Islet precursor cell (in vitro differentiated cells): ENCODE measurements around the gene LRRC49.
"Not testable (repeated sequence)": the region's sequence is repeated elsewhere in the genome, so short reads cannot be mapped to it uniquely, and the experiment has no call there.

Experiments used
- DNase-seq: peaks from one replicate; pipeline ENCODE4 v3.0.0-alpha.2; 2018

LRRC49 gene, protein sequence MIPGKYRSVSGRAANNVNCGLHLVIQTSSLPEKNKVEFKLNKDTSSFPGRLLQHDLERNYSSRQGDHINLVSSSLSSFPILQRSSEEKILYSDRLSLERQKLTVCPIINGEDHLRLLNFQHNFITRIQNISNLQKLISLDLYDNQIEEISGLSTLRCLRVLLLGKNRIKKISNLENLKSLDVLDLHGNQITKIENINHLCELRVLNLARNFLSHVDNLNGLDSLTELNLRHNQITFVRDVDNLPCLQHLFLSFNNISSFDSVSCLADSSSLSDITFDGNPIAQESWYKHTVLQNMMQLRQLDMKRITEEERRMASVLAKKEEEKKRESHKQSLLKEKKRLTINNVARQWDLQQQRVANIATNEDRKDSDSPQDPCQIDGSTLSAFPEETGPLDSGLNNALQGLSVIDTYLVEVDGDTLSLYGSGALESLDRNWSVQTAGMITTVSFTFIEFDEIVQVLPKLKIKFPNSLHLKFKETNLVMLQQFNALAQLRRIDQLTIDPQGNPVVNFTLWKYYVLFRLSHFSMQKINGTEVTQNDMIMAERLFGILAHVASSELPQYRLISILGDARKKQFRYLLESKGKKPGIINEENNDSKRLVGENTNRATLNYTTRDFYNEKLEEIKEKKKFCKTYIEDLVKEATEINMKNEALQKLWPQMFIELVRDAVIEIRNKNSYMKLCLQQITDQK

GRCh38 chr15:70892002-70892911 lies at the start of gene LRRC49, which contains the start of gene THAP10:
Gene LRRC49 (plus strand): TSS chr15:70892826. CDS start chr15:70892895, 69 bp downstream.
Gene THAP10 (minus strand): TSS chr15:70892433. CDS start chr15:70892272, 161 bp downstream.
- DNase-seq: peak; percentile 95

GRCh38 chr15:70845602-70846360 lies 46.8 kb upstream of the LRRC49 start:
- no peak for DNase-seq

- no peak for DNase-seq
Observed at GRCh38 chr15:70851889-70852288, 40.7 kb upstream of the LRRC49 start.

GRCh38 chr15:70852501-70853317 lies 39.9 kb upstream of the LRRC49 start:
- DNase-seq: no peak

GRCh38 chr15:70853318-70853972 lies 39.2 kb upstream of the LRRC49 start:
- DNase-seq: peak; percentile 79

- peak; percentile 84 for DNase-seq
Observed at GRCh38 chr15:70853973-70854665, 38.5 kb upstream of the LRRC49 start, which contains the start of gene LARP6. Gene LARP6 (minus strand): TSS chr15:70854157. CDS start chr15:70854088, 69 bp downstream.

DNA sequence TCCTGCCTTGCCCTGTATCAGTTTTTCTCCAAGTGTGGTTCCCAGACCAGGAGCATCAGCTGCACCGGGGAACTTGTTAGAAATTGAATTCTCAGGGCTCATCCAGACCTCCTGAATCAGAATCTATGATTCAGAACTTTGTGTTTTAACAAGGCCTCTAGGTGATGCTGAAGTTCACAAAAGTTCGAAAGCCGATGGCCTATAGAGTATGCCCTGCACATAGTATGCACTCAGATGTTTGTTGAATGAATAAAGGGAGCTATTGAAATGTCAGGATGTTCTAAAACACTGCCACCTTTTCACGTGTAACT lies 38.0 kb upstream of the LRRC49 start:
- no peak for DNase-seq

DNA sequence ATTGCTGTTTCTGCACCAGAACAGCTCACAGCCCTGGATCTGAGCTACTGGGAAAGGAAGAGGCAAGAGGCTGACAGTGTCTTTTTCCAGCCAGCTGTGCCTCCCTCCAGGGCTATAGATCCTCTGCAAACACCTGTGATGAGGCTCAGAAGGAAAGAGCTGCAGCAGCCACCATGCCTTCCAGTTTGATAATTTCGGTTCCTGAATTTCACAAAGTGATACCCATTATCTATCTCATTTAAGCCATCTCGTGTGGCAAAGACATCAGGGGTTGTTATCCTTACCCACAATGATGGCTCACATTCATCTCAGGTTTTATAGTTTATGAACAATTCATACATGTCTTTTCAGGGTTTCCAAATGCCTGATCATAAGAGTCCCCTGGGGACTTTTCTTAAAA lies 36.9 kb upstream of the LRRC49 start:
- no peak for DNase-seq

DNA sequence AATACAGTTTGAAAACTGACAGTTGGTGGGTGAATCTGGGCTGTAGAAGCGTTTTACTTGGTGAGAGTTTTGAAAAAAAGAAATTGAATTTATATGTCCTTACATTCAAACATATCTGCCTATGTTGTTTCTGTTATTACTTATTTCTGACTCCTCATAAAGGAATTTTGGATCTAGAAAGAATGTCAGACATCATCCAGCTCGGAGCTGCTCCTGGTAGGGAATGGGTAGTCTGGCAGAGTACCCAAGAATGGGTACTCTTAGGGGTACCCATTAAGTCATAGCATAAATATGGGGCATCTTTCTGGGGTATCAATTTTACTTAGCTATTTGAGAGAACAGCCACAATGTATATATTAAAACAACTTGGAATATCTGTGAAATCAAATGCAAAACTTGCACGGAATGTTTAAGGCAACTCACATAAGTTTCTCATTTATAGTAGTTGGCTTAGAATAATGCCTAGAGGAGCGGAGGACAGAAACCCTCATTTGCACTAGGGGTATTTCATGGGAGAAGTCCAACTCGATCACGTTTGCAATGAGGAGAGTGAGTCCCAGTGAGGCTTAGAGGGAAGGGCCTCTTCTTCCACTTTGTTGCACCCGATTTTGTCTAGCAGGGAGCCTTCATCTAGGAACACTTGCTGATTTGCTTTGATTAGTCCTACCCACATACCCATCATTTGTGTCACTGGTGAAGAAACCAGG lies 36.3 kb upstream of the LRRC49 start:
- DNase-seq: no peak

DNA sequence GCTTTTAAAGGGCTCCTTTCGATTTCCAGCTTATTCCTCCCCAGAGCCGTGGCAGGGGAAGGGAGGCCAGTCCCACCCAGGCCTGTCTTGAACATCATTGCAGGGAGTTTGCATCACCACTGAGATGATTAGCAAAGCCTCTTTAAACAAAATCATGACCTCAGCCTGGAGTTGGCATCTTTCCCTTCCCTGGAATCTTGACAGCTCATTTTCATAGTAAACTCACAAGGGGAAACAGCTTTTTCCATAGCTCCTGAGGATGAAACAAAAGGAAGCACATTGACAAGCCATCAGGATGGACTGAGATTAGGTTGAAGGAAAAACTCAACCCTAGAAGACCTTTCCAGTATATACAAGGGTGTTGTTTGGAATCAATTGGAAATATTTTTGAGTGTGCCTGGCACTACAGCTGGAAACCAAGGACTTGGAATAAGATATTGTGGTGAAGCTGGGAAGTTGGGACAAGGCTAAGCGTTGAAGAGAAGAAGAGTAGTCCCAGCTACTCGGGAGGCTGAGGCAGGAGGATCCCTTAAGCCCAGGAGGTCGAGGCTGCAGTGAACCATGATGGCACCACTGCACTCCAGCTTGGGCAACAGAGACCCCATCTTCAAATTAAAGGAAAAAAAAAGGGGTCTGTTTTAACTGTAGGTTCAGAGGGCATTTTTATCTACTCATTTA lies 35.6 kb upstream of the LRRC49 start:
- DNase-seq: no peak

- no peak for DNase-seq
Observed at GRCh38 chr15:70857562-70858285, 34.9 kb upstream of the LRRC49 start.

DNA sequence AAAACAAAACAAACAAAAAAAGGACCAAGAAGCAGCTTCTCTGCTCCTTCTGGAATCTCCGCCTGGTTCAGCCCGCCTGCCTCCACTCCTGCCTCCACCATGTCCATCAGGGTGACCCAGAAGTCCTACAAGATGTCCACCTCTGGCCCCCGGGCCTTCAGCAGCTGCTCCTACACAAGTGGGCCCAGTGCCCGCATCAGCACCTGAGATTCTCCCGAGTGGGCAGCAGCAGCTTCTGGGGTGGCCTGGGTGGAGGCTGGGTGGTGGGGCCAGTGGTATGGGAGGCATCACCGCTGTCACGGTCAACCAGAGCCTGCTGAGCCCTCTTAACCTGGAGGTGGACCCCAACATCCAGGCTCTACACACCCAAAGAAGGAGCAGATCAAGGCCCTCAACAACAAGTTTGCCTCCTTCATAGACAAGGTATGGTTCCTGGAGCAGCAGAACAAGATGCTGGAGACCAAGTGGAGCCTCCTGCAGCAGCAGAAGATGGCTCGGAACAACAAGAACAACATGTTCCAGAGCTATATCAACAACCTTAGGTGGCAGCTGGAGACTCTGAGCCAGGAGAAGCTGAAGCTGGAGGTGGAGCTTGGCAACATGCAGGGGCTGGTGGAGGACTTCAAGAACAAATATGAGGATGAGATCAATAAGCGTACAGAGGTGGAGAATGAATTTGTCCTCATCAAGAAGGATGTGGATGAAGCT lies 33.9 kb upstream of the LRRC49 start:
- not testable (repeated sequence) for DNase-seq

- DNase-seq: no peak
Observed at GRCh38 chr15:70859322-70859908, 33.2 kb upstream of the LRRC49 start.

DNA sequence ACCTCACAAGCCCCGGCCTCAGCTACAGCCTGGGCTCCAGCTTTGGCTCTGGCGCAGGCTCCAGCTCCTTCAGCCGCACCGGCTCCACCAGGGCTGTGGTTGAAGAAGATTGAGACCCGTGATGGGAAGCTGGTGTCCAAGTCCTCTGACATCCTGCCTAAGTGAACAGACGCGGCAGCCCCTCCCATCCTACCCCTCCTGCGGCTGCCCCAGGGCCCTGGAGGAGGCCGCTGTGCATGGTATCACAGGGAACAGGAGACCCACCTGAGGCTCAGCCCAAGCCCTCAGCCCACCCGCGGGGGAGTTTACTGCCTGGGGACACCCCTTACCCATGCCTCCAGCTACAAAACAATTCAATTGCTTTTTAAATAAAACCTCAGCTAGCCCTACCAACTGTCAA lies 32.6 kb upstream of the LRRC49 start:
- no peak for DNase-seq

GRCh38 chr15:70863450-70864218 lies 29.0 kb upstream of the LRRC49 start:
- DNase-seq: peak; percentile 80

- DNase-seq: no peak
Observed at GRCh38 chr15:70866982-70867641, 25.5 kb upstream of the LRRC49 start.
